ENCODE data around the gene KLHL26. TPM values are rescaled to one million over a fixed set of nuclear protein-coding genes. Genes with fewer than 3 reads are reported as not detected.

KLHL26 gene
- total and polyA plus RNA-seq, 2 of the 4 experiments (the other 2 are of a cell fraction), result 2.2 to 4.7 TPM

DNA sequence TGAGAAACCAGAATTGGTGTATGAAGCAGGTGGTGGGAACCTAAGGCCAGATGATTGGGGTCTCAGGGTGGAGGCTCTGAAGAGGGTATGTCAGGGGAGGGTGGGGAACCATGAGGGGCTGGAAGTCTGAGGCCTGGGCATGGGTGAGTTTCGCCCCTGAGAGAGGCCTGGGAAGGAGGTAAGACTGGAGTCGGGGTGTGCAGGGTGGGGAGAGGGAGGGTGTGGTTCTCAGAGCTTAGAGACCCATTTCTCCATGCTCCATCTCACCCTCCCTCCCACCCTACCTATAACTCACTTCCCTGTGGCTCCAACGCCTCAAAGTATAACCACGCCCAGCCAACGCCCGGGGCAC is 1.0 kb upstream of the KLHL26 start:
- no peak overlapping the region for H3K56ac ChIP-seq (ENCODE audit: extremely low read depth, insufficient read depth, low read length)
- H3K4me1 ChIP-seq (ENCODE audit: control insufficient read depth, insufficient read depth, low read length), result peaks cover 7% of the 10 kb centered on the region
- no peak overlapping the region for H3K9ac ChIP-seq (ENCODE audit: low read depth, low read length)
- H4K20me1 ChIP-seq (ENCODE audit: insufficient read depth, low read length), result peaks cover 1% of the 10 kb centered on the region
- H3K27ac ChIP-seq (ENCODE audit: insufficient read depth, low read length), result no peak overlapping the region
- no peak overlapping the region for H3K14ac ChIP-seq (replicated peaks; ENCODE audit: low read depth, low read length)
- DNase-seq (no peak), ATAC-seq (ENCODE audit: low read depth) (no peak)
- no peak overlapping the region for H4K5ac ChIP-seq (ENCODE audit: low read depth, low read length)
- no peak overlapping the region for H2AK5ac ChIP-seq (ENCODE audit: low read depth, low read length)
- no peaks in the 10 kb centered on the region for H3K27me3 ChIP-seq (ENCODE audit: control insufficient read depth, insufficient read depth, low read length)
- dilution Hi-C loops (cut with HindIII; ENCODE audit: low sequenced_read_pairs, unreplicated experiment), result no loop called here
- H3K4ac ChIP-seq (ENCODE audit: low read depth, low read length), result no peak overlapping the region
- no peaks in the 10 kb centered on the region for H3K36me3 ChIP-seq (ENCODE audit: control insufficient read depth, insufficient read depth, low read length)
- no peak overlapping the region for H2BK20ac ChIP-seq (ENCODE audit: low read depth, low read length)
- ChIA-PET CTCF (interaction anchor here (1.2 kb wide), 1 partner anchor 29 kb away, joined by 3 read pairs; the partner anchor contains the start of gene CRLF1), POLR2A (ENCODE audit: unreplicated experiment) (no interaction called here)
- peaks cover 12 to 30% of the 10 kb centered on the region in 2 experiments for H3K79me1 ChIP-seq (ENCODE audit: low read depth in 1 of 2, low read length in 2 of 2)
- no peak overlapping the region for H2BK120ac ChIP-seq (ENCODE audit: low read depth, low read length)
- no peak overlapping the region for H2AFZ ChIP-seq (replicated peaks; ENCODE audit: low read length, poor library complexity)
- H3K4me3 ChIP-seq (ENCODE audit: insufficient read depth, low read depth, low read length), result no peak overlapping the region
- BruUV-seq (replicated peaks), result no TSS peak
- H2AK9ac ChIP-seq (replicated peaks; ENCODE audit: low read depth, low read length, poor library complexity), result no peak overlapping the region
- H2BK15ac ChIP-seq (ENCODE audit: low read depth, low read length), result no peak overlapping the region
- H3K23ac ChIP-seq (ENCODE audit: low read depth, low read length), result no peak overlapping the region
- in situ Hi-C loops (cut with MboI; ENCODE audit: low sequenced_read_pairs), result no loop called here
- no peak overlapping the region for H3K4me2 ChIP-seq (ENCODE audit: low read depth, low read length)
- no peak overlapping the region for H4K91ac ChIP-seq (ENCODE audit: insufficient read depth, low read depth, low read length)
- intact Hi-C loops (cut with micrococcal nuclease), result no loop called here
- no peak overlapping the region for H4K8ac ChIP-seq (ENCODE audit: low read depth in 2 of 2, low read length in 2 of 2)
- H2BK5ac ChIP-seq (ENCODE audit: low read depth, low read length, poor library complexity, severe bottlenecking), result no peak overlapping the region
- no peak overlapping the region for H3K18ac ChIP-seq (ENCODE audit: low read depth, low read length)
- TF ChIP-seq CTCF (conservative IDR thresholded peaks at IDR 0.05; ENCODE audit: low read depth, low read length) (no peak), RFX5 (IDR thresholded peaks at IDR 0.05; ENCODE audit: low read depth, low read length) (no peak), SMC3 (IDR thresholded peaks at IDR 0.05; ENCODE audit: low read depth, low read length) (no peak), MXI1 (IDR thresholded peaks at IDR 0.05; ENCODE audit: borderline replicate concordance, low read depth, low read length) (no peak), CHD1 (IDR thresholded peaks at IDR 0.05; ENCODE audit: low read depth, low read length) (no peak), NFE2L2 (IDR thresholded peaks at IDR 0.05; ENCODE audit: low read depth, low read length) (no peak), RCOR1 (IDR thresholded peaks at IDR 0.05; ENCODE audit: insufficient replicate concordance, low read length) (no peak), RAD21 (IDR thresholded peaks at IDR 0.05; ENCODE audit: low read length) (no peak), CEBPB (IDR thresholded peaks at IDR 0.05; ENCODE audit: low read depth, low read length) (no peak), POLR2A (IDR thresholded peaks at IDR 0.05; ENCODE audit: low read depth, low read length) (no peak), BHLHE40 (IDR thresholded peaks at IDR 0.05; ENCODE audit: low read depth, low read length) (no peak), MAZ (IDR thresholded peaks at IDR 0.05; ENCODE audit: borderline replicate concordance, low read depth, low read length) (no peak), MAFK (IDR thresholded peaks at IDR 0.05; ENCODE audit: low read depth, low read length) (no peak)
- TF ChIP-seq, protein P1, sequence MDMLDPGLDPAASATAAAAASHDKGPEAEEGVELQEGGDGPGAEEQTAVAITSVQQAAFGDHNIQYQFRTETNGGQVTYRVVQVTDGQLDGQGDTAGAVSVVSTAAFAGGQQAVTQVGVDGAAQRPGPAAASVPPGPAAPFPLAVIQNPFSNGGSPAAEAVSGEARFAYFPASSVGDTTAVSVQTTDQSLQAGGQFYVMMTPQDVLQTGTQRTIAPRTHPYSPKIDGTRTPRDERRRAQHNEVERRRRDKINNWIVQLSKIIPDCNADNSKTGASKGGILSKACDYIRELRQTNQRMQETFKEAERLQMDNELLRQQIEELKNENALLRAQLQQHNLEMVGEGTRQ (IDR thresholded peaks at IDR 0.05; ENCODE audit: low read depth, low read length), result no peak
- no CpG with 5 or more reads among the region's 6 CpGs for WGBS, 2 experiments (ENCODE audit: extremely low coverage in 2 of 2, insufficient read length in 1 of 2)
- H3K9me3 ChIP-seq (ENCODE audit: control insufficient read depth, insufficient read depth, low read length), result no peaks in the 10 kb centered on the region
- peaks cover 12% of the 10 kb centered on the region for H3K9me1 ChIP-seq (ENCODE audit: insufficient read depth, low read length)

Measured in IMR-90 (cell line).